Measurements from ENCODE around the gene ZFP36L2. TPM values are rescaled to one million over a fixed set of nuclear protein-coding genes. Genes with fewer than 3 reads are reported as not detected.
"Not testable (repeated sequence)": the region's sequence is repeated elsewhere in the genome, so short reads cannot be mapped to it uniquely, and the experiment has no call there.

Gene ZFP36L2
- total RNA-seq, 2 donors from 2014 or later: 123 to 148 TPM

GRCh38 chr2:43199492-43200488, 26.6 kb downstream of the ZFP36L2 start:
- DNase-seq (ENCODE audit: low spot score): no peak
- intact Hi-C loops (cut with DNase I): no loop called here

- DNase-seq (ENCODE audit: low spot score): no peak
- intact Hi-C loops (cut with DNase I): no loop called here
Measured at GRCh38 chr2:43198263-43198662, 28.1 kb downstream of the ZFP36L2 start.

- no peak for DNase-seq (ENCODE audit: low spot score)
- intact Hi-C loops (cut with DNase I): no loop called here
Measured at GRCh38 chr2:43197588-43197896, 28.9 kb downstream of the ZFP36L2 start.

GRCh38 chr2:43196768-43197587, 29.4 kb downstream of the ZFP36L2 start:
- no peak for DNase-seq (ENCODE audit: low spot score)
- intact Hi-C loops (cut with DNase I): no loop called here

- intact Hi-C loops (cut with DNase I): no loop called here
- no peak for DNase-seq (ENCODE audit: low spot score)
Measured at GRCh38 chr2:43194121-43194869, 32.1 kb downstream of the ZFP36L2 start.

- intact Hi-C loops (cut with DNase I): no loop called here
- no peak for DNase-seq (ENCODE audit: low spot score)
Measured at GRCh38 chr2:43193652-43194120, 32.7 kb downstream of the ZFP36L2 start.

GRCh38 chr2:43192744-43193651, 33.4 kb downstream of the ZFP36L2 start:
- DNase-seq (ENCODE audit: low spot score): no peak
- intact Hi-C loops (cut with DNase I): no loop called here

GRCh38 chr2:43191947-43192516, 34.4 kb downstream of the ZFP36L2 start:
- intact Hi-C loops (cut with DNase I): no loop called here
- DNase-seq (ENCODE audit: low spot score): no peak

GRCh38 chr2:43190311-43191052, 35.9 kb downstream of the ZFP36L2 start:
- intact Hi-C loops (cut with DNase I): no loop called here
- no peak for DNase-seq (ENCODE audit: low spot score)

GRCh38 chr2:43189861-43190260, 36.5 kb downstream of the ZFP36L2 start:
- intact Hi-C loops (cut with DNase I); DNase-seq (ENCODE audit: low spot score): not testable (repeated sequence)

- intact Hi-C loops (cut with DNase I): no loop called here
- DNase-seq (ENCODE audit: low spot score): no peak
Measured at GRCh38 chr2:43188561-43189386, 37.6 kb downstream of the ZFP36L2 start.

- intact Hi-C loops (cut with DNase I): loop anchor here in 1 of 2 donors (1.0 kb wide), 1 partner anchor 17 kb away; no protein-coding TSS in a partner anchor
- no peak for DNase-seq (ENCODE audit: low spot score)
Measured at GRCh38 chr2:43186679-43187374, 39.6 kb downstream of the ZFP36L2 start.

- intact Hi-C loops (cut with DNase I): no loop called here
- no peak for DNase-seq (ENCODE audit: low spot score)
Measured at GRCh38 chr2:43186321-43186678, 40.1 kb downstream of the ZFP36L2 start.

- no peak for DNase-seq (ENCODE audit: low spot score)
- intact Hi-C loops (cut with DNase I): no loop called here
Measured at GRCh38 chr2:43185146-43185545, 41.3 kb downstream of the ZFP36L2 start.

- intact Hi-C loops (cut with DNase I): loop anchor here in 1 of 2 donors (5.0 kb wide), 1 partner anchor 33 kb away; no protein-coding TSS in a partner anchor
- no peak for DNase-seq (ENCODE audit: low spot score)
Measured at GRCh38 chr2:43184339-43184895, 42.0 kb downstream of the ZFP36L2 start.

GRCh38 chr2:43183743-43184142, 42.7 kb downstream of the ZFP36L2 start:
- DNase-seq (ENCODE audit: low spot score): no peak
- intact Hi-C loops (cut with DNase I): loop anchor here in 1 of 2 donors (5.0 kb wide), 1 partner anchor 34 kb away; no protein-coding TSS in a partner anchor
